Neural cell (in vitro differentiated cells): ENCODE data around the gene SNX32. TPM values are rescaled to one million over a fixed set of nuclear protein-coding genes. Genes with fewer than 3 reads are reported as not detected.

Experiments
- H2AFZ ChIP-seq: fragments of 200-600, 300-800 bp; sonication (generic), shearing (Covaris generic); 2 replicates; pipeline ENCODE4 v1.6.0; 2014; ENCODE audit warnings: low read depth, mild to moderate bottlenecking, antibody characterized with exemption, low read length, moderate library complexity
- H3F3A ChIP-seq: fragments of 200-600 bp; shearing (Covaris generic); 2 replicates; pipeline ENCODE4 v1.6.1; 2016; ENCODE audit warnings: mild to moderate bottlenecking, moderate library complexity, mixed read lengths, antibody characterized with exemption, low read length; ENCODE audit not compliant: insufficient read depth, poor library complexity, severe bottlenecking
- H3K27ac ChIP-seq: fragments of 200-600, 300-800 bp; sonication (generic), shearing (Covaris generic); 2 replicates; pipeline ENCODE4 v1.5.1; 2014; ENCODE audit warnings: mild to moderate bottlenecking, low read length, moderate library complexity
- H3K27me3 ChIP-seq: fragments of 300-800, 200-600 bp; sonication (generic), shearing (Covaris generic); 2 replicates; pipeline ENCODE4 v1.6.0; 2014; ENCODE audit warnings: mild to moderate bottlenecking, low read depth, low read length, moderate library complexity; ENCODE audit not compliant: insufficient read depth
- H3K36me3 ChIP-seq: fragments of 300-800, 200-600 bp; sonication (generic), shearing (Covaris generic); 2 replicates; pipeline ENCODE4 v1.5.1; 2014; ENCODE audit warnings: mild to moderate bottlenecking, antibody characterized with exemption, low read length, moderate library complexity; ENCODE audit not compliant: insufficient read depth
- H3K4me2 ChIP-seq: fragments of 300-800, 200-600 bp; sonication (generic), shearing (Covaris generic); 2 replicates; pipeline ENCODE4 v1.6.0; 2014; ENCODE audit warnings: mild to moderate bottlenecking, low read length
- H3K4me3 ChIP-seq: fragments of 300-800, 200-600 bp; sonication (generic), shearing (Covaris generic); 2 replicates; pipeline ENCODE4 v1.5.1; 2014; ENCODE audit warnings: mild to moderate bottlenecking, low read length, moderate library complexity
- H3K79me2 ChIP-seq: fragments of 200-600 bp; shearing (Covaris generic); replicated peaks from 2 replicates; pipeline ENCODE4 v1.6.0; 2014; ENCODE audit warnings: mild to moderate bottlenecking, low read length, moderate library complexity; ENCODE audit not compliant: insufficient read depth
- H3K9ac ChIP-seq: fragments of 300-800, 200-600 bp; sonication (generic), shearing (Covaris generic); 2 replicates; pipeline ENCODE4 v1.6.1; 2016; ENCODE audit warnings: mild to moderate bottlenecking, low read length, mixed read lengths
- H3K9me2 ChIP-seq: fragments of 200-600 bp; shearing (Covaris generic); 2 replicates; pipeline ENCODE4 v1.6.1; 2016; ENCODE audit warnings: mild to moderate bottlenecking, low read length, mixed read lengths; ENCODE audit not compliant: insufficient read depth
- H3K9me3 ChIP-seq: fragments of 200-600, 300-800 bp; sonication (generic), shearing (Covaris generic); 2 replicates; pipeline ENCODE4 v1.6.1; 2016; ENCODE audit warnings: mild to moderate bottlenecking, mixed run types, low read length, moderate library complexity, mixed read lengths
- H4K20me1 ChIP-seq: fragments of 200-600 bp; shearing (Covaris generic); 2 replicates; pipeline ENCODE4 v1.6.1; 2016; ENCODE audit warnings: mild to moderate bottlenecking, mixed run types; ENCODE audit not compliant: insufficient read depth
- CTCF ChIP-seq: fragments of 450-650 bp; IDR thresholded peaks from 2 replicates; pipeline ENCODE4 v1.5.1; 2014; ENCODE audit warnings: antibody characterized with exemption, mild to moderate bottlenecking, moderate library complexity; ENCODE audit not compliant: poor library complexity, severe bottlenecking
- EP300 ChIP-seq: fragments of 450-650 bp; conservative IDR thresholded peaks from 2 replicates; pipeline ENCODE4 v1.6.1; 2014; ENCODE audit warnings: antibody characterized with exemption, mild to moderate bottlenecking, moderate library complexity; ENCODE audit not compliant: poor library complexity, severe bottlenecking
- EZH2 ChIP-seq: fragments of 200-600, 300-800 bp; shearing (Covaris generic), sonication (generic); IDR thresholded peaks from 2 replicates; pipeline ENCODE4 v1.6.1; 2014; ENCODE audit warnings: antibody characterized with exemption, low read length, borderline replicate concordance, mild to moderate bottlenecking; ENCODE audit not compliant: insufficient read depth, poor library complexity, severe bottlenecking
- MXI1 ChIP-seq: fragments of 450-650 bp; conservative IDR thresholded peaks from 2 replicates; pipeline ENCODE4 v1.6.1; 2014; ENCODE audit warnings: antibody characterized with exemption, mild to moderate bottlenecking; ENCODE audit not compliant: poor library complexity, severe bottlenecking
- POLR2AphosphoS5 ChIP-seq: IDR thresholded peaks from 2 replicates; pipeline ENCODE4 v1.6.1; 2012
- RAD21 ChIP-seq: fragments of 450-650 bp; conservative IDR thresholded peaks from 2 replicates; pipeline ENCODE4 v1.6.1; 2014; ENCODE audit warnings: antibody characterized with exemption, mild to moderate bottlenecking, moderate library complexity
- REST ChIP-seq: IDR thresholded peaks from 2 replicates; pipeline ENCODE4 v1.6.1; 2012; ENCODE audit warnings: borderline replicate concordance
- SMC3 ChIP-seq: fragments of 450-650 bp; conservative IDR thresholded peaks from 2 replicates; pipeline ENCODE4 v1.6.1; 2014; ENCODE audit warnings: antibody characterized with exemption, mild to moderate bottlenecking, moderate library complexity; ENCODE audit not compliant: poor library complexity
- TAF1 ChIP-seq: IDR thresholded peaks from 2 replicates; pipeline ENCODE4 v1.6.1; 2012; ENCODE audit warnings: low read depth
- polyA plus RNA-seq: library from polyadenylated mRNA; depleted of rRNA; stranded (reverse); fragments of >200 nt; gene quantifications from 2 replicates; pipeline ENCODE4 v1.2.3, GENCODE V29; 2014

The SNX32 gene
- polyA plus RNA-seq, 1 donor from 2014 or later, result 16.0 TPM

DNA sequence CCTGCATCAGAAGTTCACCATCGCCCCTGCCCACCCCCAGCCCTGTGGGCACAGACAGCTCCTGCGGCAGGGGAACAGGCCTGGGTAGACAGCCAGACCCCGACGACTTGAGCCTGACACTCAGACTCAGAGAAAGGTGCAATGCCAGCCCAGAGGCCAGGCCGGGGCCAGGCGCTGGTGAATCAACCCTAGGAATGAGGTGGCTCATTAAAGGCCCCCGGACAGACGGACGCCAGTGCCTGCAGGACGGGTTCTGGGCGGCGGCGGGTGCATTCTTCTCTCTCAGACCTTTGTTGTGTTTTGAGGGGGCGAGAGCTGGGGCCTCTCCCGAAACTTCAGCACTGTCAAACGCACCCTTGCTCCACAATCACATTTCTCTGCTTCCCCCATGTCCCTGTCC lies 41.3 kb upstream of the SNX32 start:
- Histone ChIP-seq H3K36me3 (no peaks in the 10 kb centered on the region), H3K27me3 (peaks cover 29% of the 10 kb centered on the region), H3F3A (no peaks in the 10 kb centered on the region), H2AFZ (no peak overlapping the region), H3K9me2 (no peaks in the 10 kb centered on the region), H4K20me1 (no peaks in the 10 kb centered on the region), H3K4me3 (no peak overlapping the region), H3K79me2 (no peaks in the 10 kb centered on the region), H3K27ac (no peak overlapping the region), H3K4me2 (no peak overlapping the region), H3K9me3 (no peaks in the 10 kb centered on the region), H3K9ac (no peak overlapping the region)
- TF ChIP-seq POLR2AphosphoS5 (no peak), SMC3 (no peak), CTCF (no peak), EP300 (no peak), EZH2 (no peak), REST (no peak), MXI1 (no peak), RAD21 (no peak), TAF1 (no peak)

- Histone ChIP-seq H3K4me2 (no peak overlapping the region), H2AFZ (no peak overlapping the region), H3K79me2 (no peaks in the 10 kb centered on the region), H3K9me3 (no peaks in the 10 kb centered on the region), H3K27ac (no peak overlapping the region), H3K27me3 (peaks cover 22% of the 10 kb centered on the region), H3K9ac (no peak overlapping the region), H3K9me2 (no peaks in the 10 kb centered on the region), H3K36me3 (no peaks in the 10 kb centered on the region), H3F3A (no peaks in the 10 kb centered on the region), H4K20me1 (no peaks in the 10 kb centered on the region), H3K4me3 (no peak overlapping the region)
- no peak for TF ChIP-seq EP300
These were observed 40.6 kb upstream of the SNX32 start for GRCh38 chr11:65793144-65793581.
